ENCODE results near the gene RGS7. TPM values are rescaled to one million over a fixed set of nuclear protein-coding genes. Genes with fewer than 3 reads are reported as not detected.

RGS7 gene
- total and polyA plus RNA-seq, 10 of the 15 experiments (the other 5 are each of a cell fraction or from before 2014, with no cell fraction given): not detected

DNA sequence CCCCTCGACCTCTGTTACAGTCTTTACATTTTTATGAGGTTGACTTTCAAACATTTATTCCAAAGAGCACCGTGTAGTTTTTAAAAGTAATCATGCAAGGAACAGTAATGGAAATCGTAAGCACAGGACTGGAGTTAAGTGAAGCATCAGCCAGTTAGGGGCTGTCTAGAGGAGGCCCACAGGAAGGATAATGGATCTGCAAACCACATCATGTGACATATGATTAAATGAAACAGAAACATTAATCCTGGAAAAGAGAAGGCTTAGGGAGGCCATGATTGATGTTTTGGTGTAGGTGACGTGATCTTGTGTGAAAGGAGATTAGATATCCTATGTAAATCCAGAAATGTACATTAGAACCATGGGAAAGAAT is 25.0 kb downstream of the RGS7 start:
- CTCF ChIA-PET: no interaction called here
- Histone ChIP-seq H3K9ac (ENCODE audit: control insufficient read depth, insufficient read depth, low read length) (no peak overlapping the region), H3K4me3 (no peak overlapping the region), H3K36me3 (ENCODE audit: control insufficient read depth in 2 of 2, insufficient read depth in 2 of 2, low read length in 1 of 2) (no peaks in the 10 kb centered on the region), H2AFZ (ENCODE audit: control insufficient read depth, low read depth, low read length) (no peak overlapping the region), H3K27ac (ENCODE audit: control insufficient read depth, insufficient read depth) (no peak overlapping the region), H3K9me3 (replicated peaks; ENCODE audit: control insufficient read depth, insufficient read depth, low read length) (no peaks in the 10 kb centered on the region), H4K20me1 (ENCODE audit: control insufficient read depth, insufficient read depth) (no peaks in the 10 kb centered on the region), H3K4me2 (ENCODE audit: control insufficient read depth, insufficient read depth) (no peak overlapping the region), H3K4me1 (ENCODE audit: control insufficient read depth, insufficient read depth, low read length) (no peaks in the 10 kb centered on the region), H3K27me3 (replicated peaks in 1 of 2; ENCODE audit: control insufficient read depth in 2 of 2, insufficient read depth in 2 of 2, low read length in 1 of 2) (no peaks in the 10 kb centered on the region), H3K79me2 (ENCODE audit: control insufficient read depth, insufficient read depth, low read length) (no peaks in the 10 kb centered on the region)
- in situ Hi-C loops (cut with MboI) (no loop called here), intact Hi-C loops (cut with micrococcal nuclease; ENCODE audit: unreplicated experiment) (no loop called here)
- no TSS peak for BruUV-seq (replicated peaks)
- SMC1A ChIA-PET (ENCODE audit: uncharacterized antibody, unreplicated experiment): no interaction called here
- no peak for FAIRE-seq
- WGBS (ENCODE audit: insufficient coverage, insufficient replicate concordance, low lambda C conversion rate, missing lambda C conversion rate): 16% methylated on average over 4 of the region's 4 CpGs
- RAD21 ChIA-PET (ENCODE audit: unreplicated experiment): no interaction called here
- DNase-seq (ENCODE audit: low read depth, low spot score): no peak
- ATAC-seq: no peak
- TF ChIP-seq YBX1 (IDR thresholded peaks at IDR 0.05): no peak
- TF ChIP-seq LARP7 (IDR thresholded peaks at IDR 0.05): no peak
- no peak for TF ChIP-seq RAD51 (IDR thresholded peaks at IDR 0.05)
- TF ChIP-seq NRF1 (conservative IDR thresholded peaks at IDR 0.05; ENCODE audit: low read depth, low read length): no peak
- no peak for TF ChIP-seq ELK1 (IDR thresholded peaks at IDR 0.05; ENCODE audit: low read depth, low read length)
- TF ChIP-seq RAD21 (IDR thresholded peaks at IDR 0.05; ENCODE audit: insufficient read depth, low read depth, low read length): no peak
- TF ChIP-seq, protein P1, sequence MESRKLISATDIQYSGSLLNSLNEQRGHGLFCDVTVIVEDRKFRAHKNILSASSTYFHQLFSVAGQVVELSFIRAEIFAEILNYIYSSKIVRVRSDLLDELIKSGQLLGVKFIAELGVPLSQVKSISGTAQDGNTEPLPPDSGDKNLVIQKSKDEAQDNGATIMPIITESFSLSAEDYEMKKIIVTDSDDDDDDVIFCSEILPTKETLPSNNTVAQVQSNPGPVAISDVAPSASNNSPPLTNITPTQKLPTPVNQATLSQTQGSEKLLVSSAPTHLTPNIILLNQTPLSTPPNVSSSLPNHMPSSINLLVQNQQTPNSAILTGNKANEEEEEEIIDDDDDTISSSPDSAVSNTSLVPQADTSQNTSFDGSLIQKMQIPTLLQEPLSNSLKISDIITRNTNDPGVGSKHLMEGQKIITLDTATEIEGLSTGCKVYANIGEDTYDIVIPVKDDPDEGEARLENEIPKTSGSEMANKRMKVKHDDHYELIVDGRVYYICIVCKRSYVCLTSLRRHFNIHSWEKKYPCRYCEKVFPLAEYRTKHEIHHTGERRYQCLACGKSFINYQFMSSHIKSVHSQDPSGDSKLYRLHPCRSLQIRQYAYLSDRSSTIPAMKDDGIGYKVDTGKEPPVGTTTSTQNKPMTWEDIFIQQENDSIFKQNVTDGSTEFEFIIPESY (IDR thresholded peaks at IDR 0.05): no peak
- no peak for TF ChIP-seq JUNB (IDR thresholded peaks at IDR 0.05)
- TF ChIP-seq BMI1 (IDR thresholded peaks at IDR 0.05; ENCODE audit: borderline replicate concordance): no peak
- no peak for TF ChIP-seq ATF2 (IDR thresholded peaks at IDR 0.05; ENCODE audit: low read length)
- TF ChIP-seq ASH2L (IDR thresholded peaks at IDR 0.05; ENCODE audit: borderline replicate concordance, low read depth): no peak
- TF ChIP-seq, protein P2, sequence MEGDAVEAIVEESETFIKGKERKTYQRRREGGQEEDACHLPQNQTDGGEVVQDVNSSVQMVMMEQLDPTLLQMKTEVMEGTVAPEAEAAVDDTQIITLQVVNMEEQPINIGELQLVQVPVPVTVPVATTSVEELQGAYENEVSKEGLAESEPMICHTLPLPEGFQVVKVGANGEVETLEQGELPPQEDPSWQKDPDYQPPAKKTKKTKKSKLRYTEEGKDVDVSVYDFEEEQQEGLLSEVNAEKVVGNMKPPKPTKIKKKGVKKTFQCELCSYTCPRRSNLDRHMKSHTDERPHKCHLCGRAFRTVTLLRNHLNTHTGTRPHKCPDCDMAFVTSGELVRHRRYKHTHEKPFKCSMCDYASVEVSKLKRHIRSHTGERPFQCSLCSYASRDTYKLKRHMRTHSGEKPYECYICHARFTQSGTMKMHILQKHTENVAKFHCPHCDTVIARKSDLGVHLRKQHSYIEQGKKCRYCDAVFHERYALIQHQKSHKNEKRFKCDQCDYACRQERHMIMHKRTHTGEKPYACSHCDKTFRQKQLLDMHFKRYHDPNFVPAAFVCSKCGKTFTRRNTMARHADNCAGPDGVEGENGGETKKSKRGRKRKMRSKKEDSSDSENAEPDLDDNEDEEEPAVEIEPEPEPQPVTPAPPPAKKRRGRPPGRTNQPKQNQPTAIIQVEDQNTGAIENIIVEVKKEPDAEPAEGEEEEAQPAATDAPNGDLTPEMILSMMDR (IDR thresholded peaks at IDR 0.05 in 2 of 3, conservative IDR thresholded peaks at IDR 0.05 in 1 of 3; ENCODE audit: control insufficient read depth in 2 of 3, extremely low read depth in 1 of 3, insufficient read depth in 1 of 3, low read depth in 3 of 3, low read length in 3 of 3): no peak
- TF ChIP-seq POLR2AphosphoS2 (IDR thresholded peaks at IDR 0.05; ENCODE audit: low read depth, low read length): no peak
- POLR2A ChIA-PET: no interaction called here

All from GM12878 (cell line).